Mucosa of descending colon (tissue), 3 donors: Measurements from ENCODE around the gene ANKRD34C. TPM values are rescaled to one million over a fixed set of nuclear protein-coding genes. Genes with fewer than 3 reads are reported as not detected.
"Not testable (repeated sequence)": the region's sequence is repeated elsewhere in the genome, so short reads cannot be mapped to it uniquely, and the experiment has no call there.

Source experiments
- ATAC-seq: fragments of 200-7000 bp; cut with Tn5 transposase; one replicate; pipeline ENCODE4 v1.9.1; 2020; ENCODE audit warnings: mild to moderate bottlenecking, moderate library complexity
- DNase-seq, 3 donors: peaks; one replicate each; pipeline ENCODE4 v3.0.0-alpha.2; 2020
- H3K36me3 ChIP-seq: fragments of 200-600 bp; one replicate; pipeline ENCODE4 v1.8.0; 2021; ENCODE audit warnings: low read depth, mild to moderate bottlenecking
- H3K4me1 ChIP-seq: fragments of 200-600 bp; one replicate; pipeline ENCODE4 v1.8.0; 2021; ENCODE audit warnings: low read depth, mild to moderate bottlenecking
- H3K4me3 ChIP-seq: fragments of 200-600 bp; one replicate; pipeline ENCODE4 v1.8.0; 2021; ENCODE audit warnings: mild to moderate bottlenecking
- H3K9me3 ChIP-seq: fragments of 200-600 bp; one replicate; pipeline ENCODE4 v1.8.0; 2021; ENCODE audit warnings: mild to moderate bottlenecking
- CTCF ChIP-seq: fragments of 200-600 bp; IDR thresholded peaks from one replicate; pipeline ENCODE4 v1.8.0; 2022; ENCODE audit warnings: antibody characterized with exemption, mild to moderate bottlenecking
- intact Hi-C, 2 donors: fragments of 100-400 bp; cut with DNase I in 1 of 2; cut with micrococcal nuclease in 1 of 2; formaldehyde crosslinking; loops; one replicate each; pipeline versions ENCODE4 v1.11.0 to v1.11.1; 2022; cut with DNase I, micrococcal nuclease
- total RNA-seq, 3 donors: library from RNA; stranded (reverse); fragmentation: NEBNext Ultra II Directional in 2 of 3; extraction: Animal tissue kit (Norgen Biotek cat#: 25700) in 2 of 3; gene quantifications; one replicate each; pipeline versions ENCODE4 v1.2.1 to v1.2.4, GENCODE V29; 2021 to 2023
- donor health status: DM: no; HTN: no; CAD: no; lungs with moderate emphysema.
- donor health status: DM: no; HTN: no; CAD: no.
- donor health status: DM: no; HTN: yes; CAD: no.

Gene ANKRD34C
- total RNA-seq, 3 donors from 2014 or later = 0.06 TPM; not detected in 2

DNA sequence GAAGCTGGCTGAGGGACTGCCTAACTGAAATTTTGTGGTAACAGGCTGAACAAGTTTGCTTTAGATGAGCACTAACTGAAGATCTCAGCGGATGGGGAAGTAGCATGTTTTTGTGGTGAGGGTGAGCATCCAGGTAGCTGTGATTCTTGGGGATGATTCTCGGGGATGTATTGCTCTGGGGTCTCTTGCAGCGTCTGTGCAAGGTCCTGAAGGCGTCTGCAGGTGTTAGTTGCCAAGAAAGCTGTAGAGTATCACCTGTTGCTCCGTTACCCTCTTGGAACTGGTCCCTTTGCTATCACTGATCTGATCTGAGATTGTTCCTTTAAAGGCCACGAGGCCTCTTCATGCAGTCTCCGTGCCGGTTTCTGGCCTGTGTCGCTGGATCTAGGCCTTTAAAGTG lies 34.3 kb downstream of the ANKRD34C start:
- no peak for TF ChIP-seq CTCF
- no peak for ATAC-seq
- intact Hi-C loops = no loop called here
- no peak for DNase-seq
- H3K9me3 ChIP-seq = no peaks in the 10 kb centered on the region
- H3K36me3 ChIP-seq = no peaks in the 10 kb centered on the region
- H3K4me1 ChIP-seq = peaks cover 10% of the 10 kb centered on the region
- no peak overlapping the region for H3K4me3 ChIP-seq

GRCh38 chr15:79319973-79320372 lies 37.5 kb downstream of the ANKRD34C start:
- H3K9me3 ChIP-seq, H3K36me3 ChIP-seq, DNase-seq, intact Hi-C loops, H3K4me1 ChIP-seq, ATAC-seq, H3K4me3 ChIP-seq: not testable (repeated sequence)

- H3K36me3 ChIP-seq = no peaks in the 10 kb centered on the region
- DNase-seq (no peak), ATAC-seq (no peak)
- H3K9me3 ChIP-seq = no peaks in the 10 kb centered on the region
- H3K4me3 ChIP-seq = no peak overlapping the region
- intact Hi-C loops = no loop called here
- no peak for TF ChIP-seq CTCF
- no peaks in the 10 kb centered on the region for H3K4me1 ChIP-seq
Observed at GRCh38 chr15:79321876-79322275, 39.4 kb downstream of the ANKRD34C start.

- intact Hi-C loops = no loop called here
- Histone ChIP-seq H3K4me1 (no peaks in the 10 kb centered on the region), H3K36me3 (no peaks in the 10 kb centered on the region), H3K9me3 (no peaks in the 10 kb centered on the region), H3K4me3 (no peak overlapping the region)
- DNase-seq (no peak), ATAC-seq (no peak)
- TF ChIP-seq CTCF = no peak
Observed at GRCh38 chr15:79322306-79322705, 39.8 kb downstream of the ANKRD34C start.

GRCh38 chr15:79322945-79323344 lies 40.4 kb downstream of the ANKRD34C start:
- Histone ChIP-seq H3K4me1 (no peaks in the 10 kb centered on the region), H3K9me3 (no peaks in the 10 kb centered on the region), H3K4me3 (no peak overlapping the region), H3K36me3 (no peaks in the 10 kb centered on the region)
- DNase-seq (no peak), ATAC-seq (no peak)
- no peak for TF ChIP-seq CTCF
- intact Hi-C loops = no loop called here

DNA sequence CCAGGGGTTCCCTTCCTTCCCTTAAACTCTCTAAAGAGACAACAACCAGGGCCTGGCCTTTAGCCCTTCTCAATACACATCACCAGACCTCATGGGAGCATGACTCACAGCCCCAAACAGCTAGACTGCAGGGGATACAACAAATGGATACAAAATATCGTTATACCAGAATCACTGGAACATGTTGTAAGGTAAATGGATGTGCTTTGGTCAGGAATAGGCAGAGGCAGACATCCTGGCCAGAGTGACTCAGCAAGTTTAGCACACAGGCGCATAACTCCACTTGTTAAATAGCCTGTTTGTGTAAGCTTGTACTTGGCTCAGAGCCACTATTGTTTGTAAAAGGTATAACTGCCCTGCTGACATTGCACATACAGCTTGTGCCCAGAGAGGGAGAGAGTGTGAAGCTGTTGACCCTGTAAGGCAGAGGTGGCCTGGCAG lies 46.7 kb downstream of the ANKRD34C start:
- Histone ChIP-seq H3K9me3 (no peaks in the 10 kb centered on the region), H3K4me1 (no peaks in the 10 kb centered on the region), H3K4me3 (no peak overlapping the region), H3K36me3 (no peaks in the 10 kb centered on the region)
- ATAC-seq = peak; percentile 15
- intact Hi-C loops = no loop called here
- no peak for DNase-seq
- no peak for TF ChIP-seq CTCF

Other genes with a start within 250 kb of the ANKRD34C start
- gene RASGRF1, start 191.9 kb upstream of the ANKRD34C start, total RNA-seq = under 1 TPM in 2 of 3 donors, not detected in 1; 0.22 to 0.35 TPM
- 10 to 100 TPM; 30.3 to 57.8 (median 51.3) TPM for gene TMED3, start 28.4 kb downstream of the ANKRD34C start, total RNA-seq
- under 1 TPM; 0.24 to 0.26 (median 0.25) TPM for gene MINAR1, start 149.6 kb downstream of the ANKRD34C start, total RNA-seq